NCI-H2029 (cell line): ENCODE data around the gene SDR42E2.
"Not testable (repeated sequence)": the region's sequence is repeated elsewhere in the genome, so short reads cannot be mapped to it uniquely, and the experiment has no call there.

Experiments
- DNase-seq: peaks from one replicate; lab custom pipeline; 2025; lab: John Stamatoyannopoulos, UW

The SDR42E2 gene

DNA sequence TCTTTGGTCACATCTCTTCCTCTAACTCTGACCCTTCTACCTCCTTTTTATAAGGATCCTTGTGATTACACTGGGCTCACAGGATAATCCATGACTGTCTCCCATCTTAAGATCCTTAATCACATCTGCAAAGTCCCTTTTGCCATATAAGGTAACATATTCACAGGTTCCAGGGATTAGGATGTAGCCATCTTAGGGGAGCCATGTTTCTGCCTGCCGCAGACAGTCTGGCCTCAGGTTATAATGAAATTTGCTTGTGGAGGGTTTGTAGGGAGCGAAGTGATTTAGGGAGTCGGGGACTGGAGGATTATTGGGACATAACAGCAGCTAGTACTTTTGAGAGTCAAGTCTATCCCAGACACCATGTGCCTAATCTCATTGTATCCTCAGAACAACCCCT is 51.5 kb downstream of the SDR42E2 start:
- DNase-seq = no peak

DNA sequence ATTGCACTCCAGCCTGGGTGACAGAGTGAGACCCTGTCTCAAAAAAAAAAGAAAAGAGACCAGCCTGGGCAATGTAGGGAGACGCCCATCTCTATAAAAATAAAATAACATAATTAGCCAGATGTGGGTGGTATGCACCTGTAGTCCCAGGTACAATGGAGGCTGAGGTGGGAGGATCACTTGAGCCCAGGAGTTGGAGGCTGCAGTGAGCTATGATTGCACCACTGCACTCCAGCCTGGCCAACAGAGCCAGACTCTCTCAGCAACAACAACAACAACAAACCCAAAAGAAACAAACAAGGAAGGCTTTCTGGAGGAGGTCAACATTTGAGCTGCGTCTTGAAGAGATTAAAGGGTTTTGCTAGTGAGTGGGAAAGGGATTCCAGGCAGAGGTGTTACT is 52.1 kb downstream of the SDR42E2 start:
- DNase-seq = no peak

DNA sequence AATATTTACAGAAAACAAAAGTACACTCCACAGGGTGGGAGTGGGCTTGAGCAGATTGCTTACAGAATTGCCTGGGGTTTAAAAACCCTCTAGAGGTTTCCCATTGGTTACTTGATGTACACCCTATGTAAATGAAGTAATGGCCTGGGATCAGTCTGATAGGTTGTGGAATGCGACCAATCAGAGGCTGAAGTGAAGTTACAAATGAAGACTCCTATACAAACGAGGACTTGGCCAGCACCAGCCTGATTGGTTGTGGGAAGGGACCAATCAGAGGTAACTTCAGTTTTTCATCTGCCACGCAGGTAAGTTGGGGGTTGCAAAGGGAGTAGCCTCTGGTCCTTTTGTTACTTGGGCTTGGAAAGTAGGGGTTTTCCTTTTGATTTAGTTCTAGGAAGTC is 52.6 kb downstream of the SDR42E2 start:
- DNase-seq = no peak

DNA sequence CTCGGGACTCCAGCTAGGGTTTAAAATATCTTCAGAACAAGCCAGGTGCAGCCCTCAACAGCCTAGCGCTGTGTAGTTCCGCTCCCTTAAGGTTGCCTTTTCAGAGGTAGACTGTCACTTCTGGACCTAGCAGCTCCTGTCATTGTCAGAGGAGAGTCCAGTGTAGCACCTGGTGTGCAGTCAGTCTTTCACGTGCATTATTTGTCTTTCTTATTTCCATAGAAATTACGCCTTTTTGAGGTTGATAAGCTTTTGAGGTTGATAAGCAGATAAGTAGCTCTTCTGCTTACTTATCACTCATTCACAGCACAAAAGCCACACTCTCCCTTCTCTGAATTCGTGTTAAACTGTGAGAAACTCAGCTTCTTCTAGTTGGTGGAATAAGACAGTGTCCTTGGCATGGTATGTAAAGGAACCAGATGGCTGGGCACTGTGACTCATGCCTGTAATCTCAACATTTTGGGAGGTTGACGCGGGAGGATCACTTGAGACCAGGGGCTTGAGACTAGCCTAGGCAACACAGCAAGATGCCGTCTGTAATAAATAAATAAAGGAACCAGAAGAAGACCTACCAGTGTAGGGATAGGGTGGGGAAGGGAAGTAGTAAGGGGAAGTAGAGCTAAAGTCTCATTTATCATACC is 54.0 kb downstream of the SDR42E2 start:
- peak; percentile 45 for DNase-seq

DNA sequence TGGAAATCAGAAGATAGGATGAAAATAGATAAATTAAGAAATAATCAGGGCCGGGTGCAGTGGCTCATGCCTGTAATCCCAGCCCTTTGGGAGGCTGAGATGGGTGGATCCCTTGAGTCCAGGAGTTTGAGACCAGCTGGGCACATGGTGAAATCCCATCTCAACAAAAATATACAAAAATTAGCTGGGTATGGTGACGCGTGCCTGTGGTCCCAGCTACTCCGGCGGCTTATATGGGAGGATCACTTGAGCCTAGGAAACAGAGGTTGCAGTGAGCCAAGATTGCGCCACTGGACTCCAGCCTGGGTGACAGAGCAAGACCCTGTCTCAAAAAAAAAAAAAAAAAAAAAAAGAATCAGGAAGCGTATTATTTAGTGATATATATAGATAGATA is 54.5 kb downstream of the SDR42E2 start:
- DNase-seq = not testable (repeated sequence)

DNA sequence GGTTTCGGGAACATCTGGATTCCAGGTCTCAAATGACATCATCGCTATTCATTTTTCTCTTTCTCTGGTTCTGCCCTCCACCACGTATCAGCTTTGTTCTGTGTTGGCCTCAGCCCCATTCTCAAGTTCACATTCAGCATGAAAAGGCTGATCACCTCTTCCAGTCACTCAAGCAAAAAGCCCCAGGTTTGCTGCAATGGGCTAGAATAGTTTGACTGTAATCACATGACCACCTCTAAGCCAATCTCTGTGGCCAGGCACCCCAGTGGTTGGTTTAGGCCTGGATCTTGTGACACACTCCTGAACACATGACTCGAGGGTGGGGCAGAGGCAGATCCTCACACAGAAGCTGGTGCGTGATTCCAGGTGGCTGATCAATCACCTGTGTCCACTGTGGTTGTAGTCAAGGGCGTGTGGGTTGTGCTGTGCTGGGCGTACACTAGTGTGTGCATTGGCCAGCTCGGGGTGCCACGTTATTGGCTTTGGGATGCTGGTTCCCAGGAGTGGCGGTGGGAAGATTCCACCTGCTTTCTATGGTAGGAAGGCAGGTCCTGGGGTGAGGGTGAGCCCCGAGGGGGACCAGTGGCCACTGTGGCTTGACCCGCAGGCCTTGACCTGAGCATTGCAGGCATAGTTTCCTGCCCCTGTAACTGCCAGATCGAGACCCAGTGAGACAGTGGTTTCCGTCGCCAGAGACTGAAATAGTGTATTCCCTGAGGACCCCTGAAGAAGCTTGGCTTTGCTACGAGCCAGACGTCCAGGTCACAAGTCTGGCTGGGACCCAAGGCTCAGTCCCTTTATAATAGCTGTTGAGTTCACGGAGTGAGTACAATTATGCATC is 55.8 kb downstream of the SDR42E2 start:
- no peak for DNase-seq

DNA sequence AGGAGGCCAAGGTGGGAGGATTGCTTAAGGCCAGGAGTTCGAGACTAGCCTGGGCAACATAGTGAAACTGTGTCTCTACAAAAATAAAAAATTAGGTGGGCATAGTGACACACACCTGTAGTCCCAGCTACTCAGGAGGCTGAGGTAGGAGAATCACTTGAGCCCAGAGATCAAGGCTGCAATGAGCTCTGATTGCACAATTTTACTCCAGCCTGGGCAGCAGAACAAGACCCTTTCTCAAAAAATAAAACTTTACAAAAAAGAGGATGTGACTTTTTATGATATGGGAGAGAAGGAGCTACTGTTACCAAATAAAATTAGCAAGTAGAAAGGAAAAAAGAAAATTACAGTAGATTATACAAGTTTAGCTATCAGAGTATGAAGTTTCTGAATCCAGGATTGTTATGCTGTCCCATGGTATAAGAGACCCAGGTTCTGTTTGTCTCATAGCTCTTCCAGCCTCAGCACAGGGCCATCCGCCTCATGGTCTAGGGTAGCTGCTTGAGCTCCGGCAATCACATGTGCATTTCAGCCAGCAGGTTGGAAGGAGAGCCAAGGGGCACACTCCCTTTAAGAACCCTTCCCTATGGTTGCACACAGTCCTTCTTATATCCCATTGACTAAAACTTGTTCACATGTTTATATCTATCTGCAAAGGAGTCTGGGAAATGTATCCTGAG is 57.2 kb downstream of the SDR42E2 start:
- DNase-seq = no peak

DNA sequence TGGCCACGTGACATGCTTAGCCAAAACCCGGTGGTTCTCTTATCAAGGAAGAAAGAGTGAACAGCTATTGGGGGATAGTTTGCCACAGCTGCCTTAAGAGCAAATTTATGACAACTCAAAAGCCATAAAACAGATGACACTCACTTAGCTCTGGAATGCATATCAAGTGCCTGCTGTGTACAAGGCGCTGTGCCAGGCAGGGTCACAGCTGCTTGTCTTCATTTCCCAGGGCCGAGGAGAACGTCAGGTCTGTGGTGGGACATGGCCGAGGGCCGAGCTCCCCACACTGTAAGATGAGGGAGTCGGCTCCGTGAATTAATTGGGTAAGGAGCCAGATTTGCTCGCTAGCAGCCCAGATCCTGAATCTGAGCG is 57.7 kb downstream of the SDR42E2 start:
- DNase-seq = no peak

DNA sequence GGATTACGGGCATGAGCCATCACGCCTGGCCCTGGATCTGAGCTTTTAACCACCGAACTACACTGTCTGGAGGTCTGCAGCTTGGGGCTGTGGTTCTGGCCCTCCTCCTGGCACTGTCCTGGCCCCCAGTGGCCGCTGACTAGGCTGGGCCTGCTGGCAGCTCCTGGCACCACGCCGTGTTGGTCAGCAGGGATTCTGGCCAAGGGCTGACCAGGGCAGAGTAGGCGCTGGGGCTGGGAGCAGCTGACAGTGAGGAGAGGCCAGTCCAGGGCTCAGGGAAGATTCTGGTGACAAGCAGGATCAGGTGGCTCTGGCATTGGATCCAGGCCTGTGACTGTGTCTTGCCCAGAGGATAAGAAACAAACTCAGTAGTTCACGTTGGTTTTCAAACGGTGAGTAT is 58.4 kb downstream of the SDR42E2 start:
- no peak for DNase-seq

DNA sequence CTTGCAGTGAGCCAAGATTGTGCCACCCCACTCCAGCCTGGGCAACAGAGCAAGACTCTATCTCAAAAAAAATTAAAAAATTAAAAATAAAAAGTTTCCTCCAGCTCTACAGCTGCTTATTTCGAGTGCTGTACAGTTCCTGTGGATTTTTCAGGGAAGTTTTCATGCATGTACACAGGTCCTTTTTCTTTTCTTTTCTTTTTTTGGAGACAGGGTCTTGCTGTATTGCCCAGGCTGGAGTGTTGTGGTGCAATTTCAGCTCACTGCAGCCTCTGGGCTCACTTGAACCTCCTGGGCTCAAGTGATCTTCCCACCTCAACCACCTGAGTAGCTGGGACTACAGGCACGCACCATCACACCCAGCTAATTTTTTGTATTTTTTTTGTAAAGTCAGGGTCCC is 59.7 kb downstream of the SDR42E2 start:
- no peak for DNase-seq

DNA sequence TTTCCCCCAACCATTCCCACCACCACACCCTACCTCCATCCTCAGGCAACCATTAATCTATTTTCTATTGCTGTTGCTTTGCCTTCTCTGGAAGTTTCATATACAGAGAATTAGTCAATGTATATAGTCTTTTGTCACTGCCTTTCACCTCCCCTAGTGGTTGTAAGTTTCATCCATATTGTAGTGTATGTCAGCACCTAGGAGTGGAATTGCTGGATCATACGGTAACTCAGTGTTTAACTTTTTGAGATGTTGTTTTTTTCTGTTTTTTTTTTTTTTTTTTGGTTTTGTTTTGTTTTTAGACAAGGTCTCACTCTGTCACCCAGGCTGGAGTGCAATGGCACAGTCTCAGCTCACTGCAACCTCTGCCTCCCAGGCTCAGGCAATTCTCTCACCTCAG is 60.7 kb downstream of the SDR42E2 start:
- no peak for DNase-seq

DNA sequence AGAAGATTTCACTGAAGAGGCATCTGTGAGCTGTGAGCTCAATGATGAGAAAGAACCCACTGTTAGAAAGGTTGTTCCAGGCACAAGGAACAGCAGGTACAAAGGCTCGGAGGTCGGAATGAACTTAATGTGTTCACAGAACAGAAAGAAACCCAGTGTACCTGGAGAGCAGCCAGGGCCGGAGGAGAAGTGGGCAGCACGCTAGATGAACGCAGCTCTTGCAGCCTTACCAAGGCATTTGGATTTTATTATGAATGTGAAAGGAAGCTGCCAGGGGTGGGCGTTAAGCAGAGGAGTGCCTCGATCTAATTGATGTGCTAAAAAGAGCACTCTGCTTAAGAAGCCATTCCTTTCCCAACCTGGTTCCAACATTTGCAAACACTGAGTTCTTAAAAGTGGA is 62.8 kb downstream of the SDR42E2 start:
- no peak for DNase-seq

DNA sequence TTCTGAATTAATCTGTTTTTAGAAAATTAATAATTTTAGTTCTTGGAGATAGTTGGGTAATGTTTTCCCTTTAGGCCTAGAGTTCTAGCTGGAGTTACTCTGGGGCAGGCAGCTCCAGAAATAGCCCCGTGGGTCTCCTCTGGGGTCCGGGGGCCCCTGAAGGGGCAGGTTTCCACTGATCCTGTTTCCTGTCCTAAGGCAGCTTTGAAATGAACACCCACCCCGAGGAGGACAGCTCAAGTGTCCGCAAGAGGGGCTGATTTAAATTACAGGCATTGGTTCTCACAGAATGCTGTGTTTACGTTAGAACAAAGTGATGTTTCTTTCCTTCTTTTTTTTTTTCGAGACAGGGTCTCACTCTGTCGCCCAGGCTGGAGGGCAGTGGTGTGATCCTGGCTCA is 67.6 kb downstream of the SDR42E2 start:
- no peak for DNase-seq

DNA sequence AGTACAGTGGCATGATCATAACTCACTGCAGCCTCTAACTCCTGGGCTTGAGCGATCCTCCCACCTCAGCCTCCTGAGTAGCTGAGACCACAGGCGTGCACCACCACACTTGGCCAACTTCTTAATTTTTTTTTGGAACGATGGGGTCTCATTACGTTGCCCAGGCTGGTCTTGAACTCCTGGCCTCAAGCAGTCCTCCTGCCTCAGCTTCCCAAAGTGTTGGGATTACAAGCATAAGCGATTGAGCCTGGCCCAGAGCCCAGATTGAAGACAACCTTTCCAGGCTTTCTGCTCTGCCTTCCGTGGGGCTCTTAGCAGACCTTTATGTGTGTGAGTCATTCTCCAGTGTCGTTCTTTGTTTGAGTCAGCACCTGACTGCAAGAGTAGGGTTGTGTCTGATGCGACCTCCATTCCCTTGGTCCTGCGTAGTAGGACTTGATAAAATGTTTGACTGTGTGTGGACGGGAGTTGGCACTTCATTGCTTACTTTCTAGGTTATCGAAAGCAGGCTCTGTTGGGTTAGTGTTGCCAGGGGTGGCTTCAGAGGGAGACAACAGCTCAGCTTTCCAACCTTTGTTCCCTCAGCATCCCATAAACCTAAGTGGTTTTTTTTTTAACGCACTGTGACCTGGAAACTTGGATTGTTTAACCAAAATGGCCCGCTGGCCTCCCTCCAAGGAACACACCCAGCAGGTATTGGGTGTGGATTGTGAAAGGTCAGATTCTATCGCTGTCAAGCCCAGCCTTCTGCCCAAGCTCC is 70.2 kb downstream of the SDR42E2 start:
- peak; percentile 94 for DNase-seq

DNA sequence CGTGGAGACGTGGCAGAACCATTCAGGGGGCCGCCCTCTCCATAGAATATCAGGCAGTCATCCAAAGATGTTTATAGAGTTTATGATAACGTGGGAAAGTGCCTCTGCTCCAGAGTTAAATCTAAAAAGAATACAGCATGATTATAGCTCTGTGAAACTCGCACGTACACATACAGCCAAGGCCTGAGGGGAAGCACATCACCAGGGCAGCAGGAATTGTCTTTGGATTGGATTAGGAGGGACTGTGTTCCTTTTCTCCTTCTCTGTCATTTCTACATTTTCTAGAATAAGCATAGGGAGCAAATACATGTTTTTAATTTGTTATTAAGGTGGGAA is 70.7 kb downstream of the SDR42E2 start:
- DNase-seq = no peak

DNA sequence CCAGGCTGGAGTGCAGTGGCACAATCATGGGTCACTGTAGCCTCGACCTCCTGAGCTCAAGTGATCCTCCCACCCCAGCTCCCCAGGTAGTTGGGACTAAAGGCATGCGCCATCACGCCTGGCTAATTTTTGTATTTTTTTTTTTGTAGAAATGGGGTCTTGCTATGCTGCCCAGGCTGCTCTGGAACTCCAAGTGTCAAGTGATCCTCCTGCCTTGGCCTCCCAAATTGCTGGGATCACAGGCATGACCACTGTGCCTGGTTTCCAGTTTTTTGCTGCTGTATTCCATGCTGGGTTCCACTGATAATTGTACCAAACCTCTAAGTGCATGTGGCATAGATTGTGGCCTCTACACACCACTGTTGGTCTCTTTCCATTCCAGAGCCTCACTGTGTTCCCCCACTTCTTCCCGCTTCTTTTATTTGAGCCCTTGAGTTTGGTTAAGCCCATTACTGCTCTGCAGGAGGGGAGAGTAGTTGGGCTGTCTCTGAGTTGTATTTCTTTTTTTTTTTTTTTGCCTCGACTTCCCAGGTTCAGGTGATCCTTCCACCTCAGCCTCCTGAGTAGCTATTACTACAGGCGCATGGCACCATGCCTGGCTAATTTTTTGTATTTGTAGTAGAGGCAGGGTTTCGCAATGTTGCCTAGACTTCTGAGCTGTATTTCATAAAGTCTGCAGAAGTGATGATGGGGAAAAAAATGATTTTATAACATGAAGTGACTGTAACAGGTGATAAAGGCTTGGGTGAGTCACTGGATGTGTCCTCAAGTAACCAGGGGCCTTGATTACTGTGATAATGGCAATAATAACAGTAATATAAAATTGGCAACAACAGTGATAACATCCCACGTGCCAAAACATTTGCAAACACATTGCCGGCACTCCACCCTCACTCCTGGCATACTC is 73.8 kb downstream of the SDR42E2 start:
- DNase-seq = no peak

DNA sequence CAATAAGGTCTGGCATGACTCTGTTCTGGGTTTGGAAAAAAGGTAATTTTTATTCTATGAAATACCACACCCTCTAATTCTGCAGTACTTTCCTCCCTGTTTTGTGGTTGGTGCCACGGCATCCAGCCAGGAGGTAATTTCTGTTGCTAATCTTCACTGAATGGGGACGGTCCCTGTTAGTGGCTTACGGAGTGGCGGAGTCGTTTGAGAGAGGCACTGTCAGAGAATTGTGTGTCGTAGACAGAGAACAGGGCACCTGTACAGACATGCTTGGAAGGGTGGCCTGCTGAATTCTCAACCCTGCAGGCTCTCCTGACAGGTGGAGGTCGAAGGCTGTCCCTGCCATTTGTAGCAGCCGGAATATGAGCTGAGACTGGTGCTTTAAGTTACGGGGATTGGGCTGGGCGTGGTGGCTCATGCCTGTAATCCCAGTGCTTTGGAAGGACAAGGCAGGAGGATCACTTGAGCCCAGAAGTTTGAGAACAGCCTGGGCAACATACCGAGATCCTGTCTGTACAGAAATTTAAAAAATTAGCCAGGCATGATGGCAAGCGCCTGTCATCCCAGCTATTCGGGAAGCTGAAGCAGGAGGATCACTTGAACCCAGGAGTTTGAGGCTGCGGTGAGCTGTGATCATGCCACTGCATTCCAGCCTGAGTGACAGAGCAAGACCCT is 77.0 kb downstream of the SDR42E2 start:
- no peak for DNase-seq

DNA sequence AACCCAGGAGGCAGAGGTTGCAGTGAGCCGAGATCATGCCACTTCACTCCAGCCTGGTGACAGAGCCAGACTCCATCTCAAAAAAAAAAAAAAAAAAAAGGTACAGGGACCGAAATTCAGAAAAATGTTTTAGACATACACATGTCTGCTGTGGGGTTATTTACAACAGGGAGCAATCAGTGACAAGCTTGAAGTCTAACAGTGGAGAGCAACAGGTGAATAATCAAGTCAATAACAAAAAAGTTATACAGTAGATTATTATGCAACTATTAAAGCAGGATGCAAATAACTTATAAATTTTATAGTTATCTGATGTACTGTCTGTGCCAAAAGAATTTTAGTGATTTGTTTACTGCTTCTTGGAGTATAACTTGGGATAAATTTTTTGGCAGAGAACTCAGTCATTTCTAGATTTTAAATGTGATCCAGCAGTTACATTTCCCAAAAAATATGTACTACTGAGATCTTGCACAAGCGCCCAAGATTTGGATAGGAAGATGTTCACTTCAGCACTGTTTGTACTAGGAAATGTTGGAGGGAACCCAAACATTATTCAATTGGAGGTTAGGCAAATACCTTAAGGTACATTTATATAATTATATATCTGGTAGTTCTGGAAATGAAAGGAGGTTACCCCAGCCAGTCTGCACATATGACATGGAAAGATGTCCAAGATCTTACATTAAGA is 77.9 kb downstream of the SDR42E2 start:
- no peak for DNase-seq
